NCI-H69 (cell line): ENCODE measurements around the gene FOXO1.

Experiments
- DNase-seq: peaks from one replicate; lab custom pipeline; 2025; lab: John Stamatoyannopoulos, UW

The FOXO1 gene

GRCh38 chr13:40540328-40541044 lies 126.0 kb downstream of the FOXO1 start:
- DNase-seq = peak; percentile 0

- no peak for DNase-seq
Observed at GRCh38 chr13:40539576-40540327, 126.7 kb downstream of the FOXO1 start.

- no peak for DNase-seq
Observed at GRCh38 chr13:40537146-40537895, 129.1 kb downstream of the FOXO1 start.

GRCh38 chr13:40536443-40537113 lies 129.9 kb downstream of the FOXO1 start:
- DNase-seq = peak; percentile 3

- DNase-seq = no peak
Observed at GRCh38 chr13:40535345-40535836, 131.1 kb downstream of the FOXO1 start.

- DNase-seq = no peak
Observed at GRCh38 chr13:40534456-40534855, 132.0 kb downstream of the FOXO1 start.

- no peak for DNase-seq
Observed at GRCh38 chr13:40533072-40533471, 133.4 kb downstream of the FOXO1 start.

GRCh38 chr13:40530961-40531360 lies 135.5 kb downstream of the FOXO1 start:
- DNase-seq = no peak

- DNase-seq = no peak
Observed at GRCh38 chr13:40528881-40529280, 137.6 kb downstream of the FOXO1 start.

- no peak for DNase-seq
Observed at GRCh38 chr13:40527914-40528313, 138.5 kb downstream of the FOXO1 start.

- DNase-seq = no peak
Observed at GRCh38 chr13:40522282-40522681, 144.2 kb downstream of the FOXO1 start.

GRCh38 chr13:40520916-40521315 lies 145.5 kb downstream of the FOXO1 start:
- no peak for DNase-seq

- no peak for DNase-seq
Observed at GRCh38 chr13:40519637-40520036, 146.8 kb downstream of the FOXO1 start.

GRCh38 chr13:40518481-40518882 lies 148.0 kb downstream of the FOXO1 start:
- DNase-seq = no peak

- no peak for DNase-seq
Observed at GRCh38 chr13:40517486-40518480, 148.7 kb downstream of the FOXO1 start.

- DNase-seq = no peak
Observed at GRCh38 chr13:40515702-40516101, 150.7 kb downstream of the FOXO1 start.

- no peak for DNase-seq
Observed at GRCh38 chr13:40514802-40515201, 151.6 kb downstream of the FOXO1 start.

- no peak for DNase-seq
Observed at GRCh38 chr13:40509876-40510275, 156.6 kb downstream of the FOXO1 start.

GRCh38 chr13:40508767-40509342 lies 157.6 kb downstream of the FOXO1 start:
- no peak for DNase-seq

GRCh38 chr13:40508127-40508526 lies 158.3 kb downstream of the FOXO1 start:
- no peak for DNase-seq
